Activated CD8-positive, alpha-beta memory T cell treated with anti-CD3 and anti-CD28 coated beads, Interleukin-2, amount 50 U/mL, for 48 hours (primary cell): Measurements from ENCODE around the gene NSMF.

Source experiments
- DNase-seq: peaks from one replicate; pipeline ENCODE4 v3.0.0-alpha.2; 2020

Gene NSMF

DNA sequence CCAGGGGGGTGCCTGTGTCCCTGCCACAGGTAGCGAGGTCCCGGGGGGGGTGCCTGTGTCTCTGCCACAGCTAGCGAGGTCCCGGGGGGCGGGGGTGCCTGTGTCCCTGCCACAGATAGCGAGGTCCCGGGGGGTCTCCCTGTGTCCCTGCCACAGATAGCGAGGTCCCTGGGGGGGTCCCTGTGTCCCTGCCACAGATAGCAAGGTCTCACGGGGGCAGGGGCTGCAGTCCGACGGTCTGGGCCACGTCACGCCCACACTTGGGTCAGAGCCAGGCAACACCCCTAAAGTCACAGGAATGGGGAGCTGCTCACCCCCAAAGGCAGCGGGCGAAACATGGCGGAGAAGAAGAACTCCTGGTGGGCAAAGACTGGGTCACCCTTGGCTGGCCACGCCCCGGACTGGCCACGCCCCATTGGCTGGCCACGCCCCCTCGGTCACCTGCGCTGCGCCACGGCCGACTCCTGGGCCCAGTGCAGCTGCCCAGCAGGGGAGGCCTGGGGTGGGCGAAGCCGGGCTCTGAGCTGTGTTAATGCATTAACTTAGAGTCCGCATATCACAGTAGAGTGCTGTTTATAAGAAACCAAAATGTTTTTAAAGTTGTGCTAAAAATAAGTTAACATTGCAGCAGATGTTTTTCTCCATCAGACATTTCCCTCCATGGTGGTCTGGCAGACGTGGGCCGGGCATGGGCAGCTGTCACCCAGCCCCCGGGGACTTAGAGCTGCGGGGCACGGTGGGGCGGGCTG is 29.0 kb downstream of the NSMF start:
- no peak for DNase-seq

DNA sequence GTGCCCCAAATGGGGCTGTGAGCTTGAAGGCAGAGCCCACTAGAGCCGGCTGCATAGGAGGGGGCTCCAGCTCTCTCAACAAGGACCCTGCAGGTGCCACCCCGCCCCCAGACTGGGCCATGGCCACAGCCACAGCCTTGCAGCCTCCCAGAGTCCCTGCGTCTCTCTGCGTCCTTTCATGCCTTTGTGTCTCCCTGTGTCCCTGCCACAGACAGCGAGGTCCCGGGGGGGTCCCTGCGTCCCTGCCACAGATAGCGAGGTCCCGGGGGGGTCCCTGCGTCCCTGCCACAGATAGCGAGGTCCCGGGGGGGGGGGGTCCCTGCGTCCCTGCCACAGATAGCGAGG is 29.6 kb downstream of the NSMF start:
- no peak for DNase-seq

DNA sequence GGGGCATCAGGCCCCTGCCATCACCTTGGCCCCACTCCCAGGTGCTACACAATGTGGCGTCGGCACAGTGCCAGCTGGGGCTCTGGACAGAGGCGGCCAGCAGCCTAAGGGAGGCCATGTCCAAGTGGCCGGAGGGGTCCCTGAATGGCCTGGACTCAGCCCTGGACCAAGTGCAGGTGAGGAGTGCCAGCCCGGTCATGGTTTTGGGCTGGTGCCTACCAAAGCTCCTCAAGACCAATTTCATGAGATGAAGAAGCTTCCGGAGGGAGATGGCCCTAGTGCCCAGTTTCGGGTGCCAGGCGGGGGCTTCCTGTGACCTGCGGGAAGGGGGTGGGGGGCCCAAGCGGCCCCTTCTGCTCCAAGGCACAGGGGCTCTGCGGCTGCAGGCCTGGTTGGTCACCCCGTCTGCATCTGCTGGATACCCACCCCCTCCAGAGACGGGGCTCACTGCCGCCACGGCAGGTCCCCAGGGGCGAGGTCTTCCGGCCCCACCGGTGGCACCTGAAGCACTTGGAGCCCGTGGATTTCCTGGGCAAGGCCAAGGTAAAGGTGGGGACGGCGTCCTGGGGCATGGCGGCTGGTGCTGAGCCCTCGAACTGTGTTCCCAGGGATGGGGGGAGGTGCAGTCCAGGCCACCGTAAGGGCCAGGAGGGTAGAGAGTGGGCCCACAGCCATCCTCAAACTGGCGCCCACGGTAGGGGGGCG is 30.1 kb downstream of the NSMF start:
- no peak for DNase-seq

DNA sequence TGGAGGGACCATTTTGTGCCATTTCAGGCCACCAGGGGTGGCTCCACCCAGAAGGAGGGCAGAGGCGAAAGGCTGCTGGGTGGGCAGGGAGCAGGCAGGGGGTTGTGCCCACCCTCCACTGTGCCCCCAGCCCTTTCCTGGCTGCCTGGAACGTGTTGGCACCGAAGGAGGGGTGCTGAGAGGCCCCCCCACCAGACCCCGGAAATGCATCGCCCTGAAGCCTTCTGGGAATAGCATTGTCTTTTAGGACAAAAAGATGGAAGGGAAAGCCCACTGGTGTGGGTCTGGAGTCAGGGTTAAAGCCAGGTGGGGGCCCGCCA is 30.9 kb downstream of the NSMF start:
- DNase-seq: no peak

DNA sequence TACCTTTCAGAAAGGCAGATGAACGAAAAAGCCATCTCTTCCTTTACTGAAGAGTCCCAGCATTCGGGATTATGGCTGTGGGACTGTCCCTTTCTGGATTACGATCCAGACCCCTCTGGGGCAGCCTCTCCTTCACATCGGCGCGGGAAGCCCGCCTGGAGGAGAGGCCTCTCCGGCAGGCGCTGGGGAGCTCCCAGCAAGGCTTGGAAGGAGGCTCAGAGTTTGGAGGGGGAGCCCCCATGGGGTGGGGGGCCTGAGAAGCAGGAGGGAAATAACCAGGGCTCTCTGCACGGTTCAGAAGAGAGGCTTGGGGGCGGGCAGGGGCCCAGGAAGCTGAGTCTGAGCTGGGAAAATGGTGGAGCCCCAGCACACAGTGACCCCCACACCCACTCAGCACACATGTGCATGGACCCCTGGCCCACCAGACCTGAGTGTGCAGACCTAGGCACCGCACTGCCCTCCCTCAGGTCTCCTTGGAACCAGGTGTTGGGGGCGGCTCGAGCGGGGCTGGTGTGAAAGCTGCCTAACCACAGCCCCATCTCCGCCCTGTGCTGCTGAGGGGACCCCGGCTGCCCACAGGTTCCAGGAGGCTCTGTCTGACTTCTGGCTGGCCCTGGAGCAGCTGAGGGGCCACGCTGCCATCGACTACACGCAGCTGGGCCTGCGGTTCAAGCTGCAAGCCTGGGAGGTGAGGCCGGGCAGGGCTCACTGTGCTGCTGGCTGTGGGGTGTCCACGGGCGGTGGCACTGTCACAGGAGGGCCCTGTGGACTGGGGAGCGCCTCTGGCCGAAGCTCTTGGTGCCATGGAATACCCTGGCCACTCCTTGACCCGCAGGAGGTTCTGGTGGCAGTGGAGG is 31.5 kb downstream of the NSMF start:
- DNase-seq: no peak

DNA sequence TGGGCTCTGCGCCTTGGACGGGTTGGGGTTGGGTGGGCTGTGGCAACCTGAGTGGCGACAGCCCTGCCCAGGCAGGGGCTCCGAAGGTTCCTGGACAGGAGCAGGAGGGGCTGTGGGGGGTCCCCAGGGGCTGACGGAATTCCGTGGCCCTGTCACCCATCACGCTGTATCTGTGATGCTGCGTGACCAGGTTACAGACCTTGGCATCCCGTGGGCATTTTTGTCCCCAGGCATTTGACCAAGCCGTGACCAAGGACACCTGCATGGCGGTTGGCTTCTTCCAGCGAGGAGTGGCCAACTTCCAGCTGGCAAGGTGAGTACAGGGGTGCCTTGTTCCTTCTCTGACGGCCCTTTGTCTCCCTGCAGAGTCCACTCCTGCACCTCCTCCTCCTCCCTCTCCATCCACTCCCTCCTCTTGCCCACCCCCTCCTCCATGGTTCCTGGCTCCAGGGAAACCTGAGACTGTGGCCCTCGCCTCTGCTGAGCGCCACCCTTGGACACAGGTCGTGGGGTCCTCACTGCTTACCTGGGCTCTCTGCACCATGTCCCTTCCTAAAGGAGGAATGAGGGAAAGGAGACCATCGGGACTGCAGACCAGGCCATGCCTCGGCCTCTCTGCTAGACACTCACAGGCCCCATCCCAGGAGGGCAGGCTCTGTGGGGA is 33.0 kb downstream of the NSMF start:
- no peak for DNase-seq

DNA sequence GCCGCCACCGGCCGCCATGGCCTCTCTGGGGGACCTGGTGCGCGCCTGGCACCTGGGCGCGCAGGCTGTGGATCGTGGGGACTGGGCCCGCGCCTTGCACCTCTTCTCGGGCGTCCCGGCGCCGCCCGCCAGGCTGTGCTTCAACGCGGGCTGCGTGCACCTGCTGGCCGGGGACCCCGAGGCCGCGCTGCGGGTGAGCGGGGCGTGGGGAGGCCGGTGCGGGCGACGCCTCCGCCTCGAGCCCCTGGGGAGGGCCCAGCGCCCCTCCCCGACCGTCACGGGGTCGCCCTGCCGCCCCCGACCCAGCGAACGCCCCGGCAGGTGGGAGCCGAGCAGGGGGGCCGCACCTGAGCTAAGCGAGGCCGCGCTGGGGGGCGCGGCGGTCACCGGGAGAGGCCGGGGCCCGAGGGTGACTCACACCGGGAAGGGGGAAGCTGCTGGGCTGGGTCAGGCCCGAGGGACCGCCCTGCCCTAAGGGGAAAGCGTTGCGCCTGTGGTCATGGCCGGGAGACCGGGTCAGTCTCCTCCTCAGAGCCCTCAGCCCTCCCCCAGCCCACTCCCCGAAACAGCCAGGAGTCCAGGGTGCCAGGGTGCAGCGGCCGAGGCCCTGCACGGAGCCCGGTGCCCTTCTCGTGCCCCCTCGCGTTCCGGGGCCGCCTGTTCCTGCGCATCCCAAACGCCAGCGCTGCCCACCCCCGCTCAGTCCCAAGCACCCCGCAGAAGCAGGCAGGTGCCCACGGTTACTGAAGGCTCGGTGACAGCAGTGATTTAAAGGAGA is 35.4 kb downstream of the NSMF start:
- no peak for DNase-seq

DNA sequence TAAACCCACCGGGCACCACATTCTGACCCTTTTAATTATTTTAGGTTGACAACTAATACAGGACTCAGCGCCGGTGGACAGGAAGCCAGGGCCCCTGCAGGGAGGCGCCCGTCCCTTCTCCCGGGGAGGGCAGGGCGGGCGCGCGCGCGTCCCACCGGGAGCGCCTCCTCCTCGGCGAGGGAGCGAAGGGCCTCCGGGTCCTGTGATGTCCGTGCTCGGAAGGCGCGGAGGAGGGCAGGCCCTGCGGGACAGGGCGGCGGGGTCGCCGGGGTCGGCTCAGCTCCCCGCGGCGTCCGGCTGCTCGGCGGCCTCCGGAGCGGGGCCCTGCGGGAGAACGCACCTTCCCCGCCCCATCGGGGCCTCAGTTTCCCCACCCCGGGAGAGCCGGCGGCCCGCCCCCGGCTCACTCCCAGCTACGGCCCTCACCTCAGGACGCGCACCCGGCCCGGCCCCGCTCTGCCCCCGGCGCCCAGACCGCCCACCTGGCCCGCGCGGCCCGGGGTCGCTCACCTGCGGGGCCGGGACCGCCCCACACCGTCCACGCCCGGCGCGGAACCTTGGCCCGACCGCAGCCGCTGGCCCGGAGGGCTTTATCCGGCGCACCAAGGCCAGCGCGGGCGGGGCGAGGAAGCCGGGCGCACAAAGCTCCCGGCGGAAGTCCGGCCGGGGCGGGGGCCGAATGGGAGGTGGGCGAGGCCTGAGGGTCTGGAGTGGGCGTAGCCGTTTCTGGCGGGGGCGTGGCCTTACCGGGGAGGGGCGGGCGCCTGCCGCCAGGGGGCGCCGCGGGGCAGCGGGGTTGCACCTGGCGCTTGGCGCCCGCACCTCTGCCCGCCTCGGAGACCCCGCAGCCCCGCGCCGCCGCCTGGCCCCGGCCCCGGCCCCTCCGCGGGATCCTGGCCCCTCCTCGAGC is 36.3 kb downstream of the NSMF start, which contains the start of the genes EXD3 and NOXA1:
TSS of gene EXD3 (minus strand) at position 559 of the 910 bp plus-strand sequence. CDS start 27,805 bp downstream, outside the sequence.
TSS of gene NOXA1 (plus strand) at position 790 of the 910 bp plus-strand sequence. CDS start 137 bp downstream, outside the sequence.
- peak; percentile 99 for DNase-seq

DNA sequence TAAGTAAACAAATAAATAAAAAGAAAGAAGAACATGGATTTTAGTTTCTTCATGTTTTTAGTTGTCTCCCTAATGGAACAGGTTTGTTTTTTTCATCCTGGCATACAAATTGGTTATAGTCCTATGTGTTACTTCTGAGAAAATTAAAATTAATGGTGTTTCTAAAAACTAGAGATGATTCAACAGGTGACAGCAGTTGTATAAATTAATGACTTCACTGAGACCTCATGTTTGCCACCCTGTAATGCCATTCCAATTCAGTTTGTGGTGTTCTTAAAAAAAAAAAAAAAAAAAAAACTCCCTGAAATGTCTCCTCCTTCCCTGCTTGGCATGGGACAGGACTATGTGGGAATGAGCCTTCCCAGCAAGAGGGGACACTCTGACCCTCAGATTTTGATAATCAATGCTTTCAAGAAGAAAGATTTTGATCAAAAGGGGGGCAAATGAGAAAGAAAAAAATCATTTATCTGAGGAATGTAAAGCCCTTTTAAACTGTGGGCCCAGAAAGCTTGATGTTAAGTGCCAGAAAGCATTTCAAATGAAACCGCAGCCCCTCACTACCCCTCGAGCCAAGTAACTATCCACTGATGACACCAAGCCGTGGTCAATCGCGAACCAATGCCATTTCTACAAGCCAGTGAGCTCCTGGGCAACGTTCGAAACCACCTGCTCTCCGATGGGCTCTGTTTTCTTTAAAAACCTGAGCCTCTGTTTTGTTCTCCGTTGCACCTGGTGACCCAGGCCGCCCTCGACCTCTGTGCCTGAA is 37.1 kb downstream of the NSMF start:
- no peak for DNase-seq

DNA sequence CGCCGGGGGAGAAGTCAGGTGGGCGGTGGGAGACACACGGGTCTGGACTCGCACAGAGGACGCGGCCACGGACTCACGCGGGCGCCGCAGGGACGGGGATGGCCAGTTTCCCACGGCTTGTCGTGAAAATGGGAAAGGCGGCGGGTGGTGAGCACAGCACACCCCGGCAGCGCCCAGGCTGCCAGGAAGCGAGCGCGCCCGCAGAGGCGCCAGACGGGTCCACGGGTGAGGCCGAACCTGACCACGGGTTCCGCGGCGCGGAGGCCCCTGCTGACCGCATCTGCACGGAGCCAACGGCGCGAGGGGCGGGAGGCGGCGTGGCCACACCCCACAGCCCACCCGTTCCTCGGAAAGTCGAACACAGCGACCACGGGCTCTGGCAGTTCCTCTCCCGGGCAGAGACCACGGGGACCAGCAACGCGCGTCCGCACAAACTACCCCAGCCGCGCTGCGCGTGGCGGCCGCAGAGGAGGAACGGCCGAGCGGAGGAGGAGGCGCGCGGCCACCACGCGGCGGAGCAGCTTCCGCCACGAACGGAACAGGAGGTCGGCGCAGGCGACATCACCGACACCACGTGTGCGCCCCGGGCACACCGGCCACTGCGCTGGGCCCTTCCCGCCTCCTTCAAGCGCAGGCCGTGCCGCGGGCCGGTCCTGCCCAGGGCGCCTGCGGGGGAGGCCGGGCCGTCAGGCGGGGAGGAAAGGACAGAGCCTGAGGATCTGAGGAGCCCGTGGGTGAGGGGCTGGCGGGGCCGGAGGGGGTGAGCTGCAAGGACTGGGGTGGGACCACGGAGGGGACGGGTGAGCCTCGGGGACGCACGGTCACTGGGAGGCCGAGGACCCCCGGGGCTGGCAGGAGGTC is 41.7 kb downstream of the NSMF start:
- DNase-seq: no peak

DNA sequence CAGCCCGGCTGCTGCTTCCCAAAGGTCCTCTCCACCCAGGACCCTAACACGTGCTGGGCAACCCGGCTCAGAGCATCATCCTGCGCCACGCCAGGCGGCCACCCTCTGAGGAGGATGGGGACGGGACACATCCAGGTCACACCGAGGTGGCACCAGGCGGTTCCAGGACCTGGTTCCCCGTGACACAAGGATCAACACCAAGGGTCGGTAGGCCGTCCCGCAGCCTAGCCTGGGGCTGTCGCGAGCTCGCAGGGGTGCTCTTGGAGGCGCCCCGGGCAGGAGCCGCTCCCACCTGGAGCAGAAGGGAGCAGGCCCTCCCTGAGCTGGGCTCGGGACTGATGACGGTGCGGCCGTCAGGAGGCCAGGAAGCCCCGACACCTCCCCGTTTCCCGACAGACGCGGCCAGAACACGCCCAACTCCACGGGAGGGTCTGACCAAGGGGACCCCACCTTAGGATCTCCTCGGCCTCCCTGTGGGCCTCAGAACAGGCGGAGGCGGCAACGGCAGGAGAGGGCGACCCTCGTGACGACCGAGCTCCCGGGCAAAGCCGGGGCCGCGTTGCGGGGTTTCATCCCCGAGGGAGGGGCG is 42.5 kb downstream of the NSMF start:
- DNase-seq: no peak

DNA sequence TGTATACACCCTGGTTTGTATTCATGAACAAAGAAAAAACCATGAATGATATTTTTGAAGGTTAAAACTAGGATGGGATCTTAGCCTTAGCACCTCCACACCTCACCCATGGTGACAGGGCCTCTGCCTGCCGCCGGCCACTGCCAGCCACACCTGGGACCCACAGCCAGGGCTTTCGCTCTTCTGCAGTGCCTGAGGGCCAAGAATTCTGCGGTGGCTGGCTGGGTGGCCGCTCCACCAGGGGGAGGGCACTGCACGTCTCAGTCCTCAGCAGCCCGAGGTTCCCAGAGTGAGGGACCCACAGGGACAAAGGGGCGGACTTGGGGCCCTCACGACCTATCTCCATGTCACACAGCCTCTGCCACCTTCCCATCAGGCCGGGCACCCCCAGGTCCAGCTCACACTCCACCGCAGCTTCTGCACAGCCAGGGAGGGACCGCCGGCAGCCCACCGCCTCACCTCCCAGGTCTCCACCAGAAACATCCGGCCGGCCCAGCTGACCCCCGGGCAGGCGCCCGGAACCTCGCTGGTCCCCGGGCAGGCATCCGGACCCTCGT is 43.0 kb downstream of the NSMF start:
- no peak for DNase-seq

DNA sequence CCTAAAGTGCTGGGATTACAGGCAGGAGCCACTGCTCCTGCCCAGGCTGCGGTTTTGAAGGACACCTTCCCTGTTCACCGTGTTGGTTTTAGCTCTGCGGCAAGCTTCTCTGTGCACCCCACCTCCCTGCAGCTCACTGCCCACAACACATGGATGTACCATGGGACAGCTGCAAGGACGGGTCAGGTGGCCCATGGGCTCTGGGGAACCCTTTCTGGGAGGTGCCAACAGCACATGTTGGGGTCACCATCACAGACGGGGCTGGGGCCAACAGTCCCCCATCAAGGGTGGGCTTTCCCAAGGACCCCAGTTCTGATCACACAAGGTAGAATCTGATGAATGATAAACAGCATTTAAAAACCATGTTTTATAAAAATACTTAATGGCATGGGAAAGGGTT is 43.7 kb downstream of the NSMF start:
- no peak for DNase-seq

DNA sequence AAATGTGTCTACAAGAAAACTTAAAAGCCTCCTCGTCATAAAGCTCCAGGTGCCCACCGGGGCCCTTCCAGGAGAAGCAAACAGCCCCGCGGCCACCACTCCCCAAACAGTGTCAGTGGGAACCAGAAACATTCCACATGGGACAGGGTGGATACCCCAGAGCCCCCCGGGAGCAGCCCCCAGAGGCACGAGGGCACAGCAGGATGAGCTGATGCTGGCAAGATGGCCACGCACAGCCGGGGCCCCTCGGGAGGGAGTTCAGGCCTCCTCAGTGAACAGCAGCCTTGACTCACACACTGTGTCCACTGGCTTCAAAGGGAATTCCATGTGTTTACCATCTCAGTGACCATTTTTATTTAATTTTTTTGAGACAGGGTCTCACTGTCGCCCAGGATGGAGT is 46.7 kb downstream of the NSMF start:
- no peak for DNase-seq

DNA sequence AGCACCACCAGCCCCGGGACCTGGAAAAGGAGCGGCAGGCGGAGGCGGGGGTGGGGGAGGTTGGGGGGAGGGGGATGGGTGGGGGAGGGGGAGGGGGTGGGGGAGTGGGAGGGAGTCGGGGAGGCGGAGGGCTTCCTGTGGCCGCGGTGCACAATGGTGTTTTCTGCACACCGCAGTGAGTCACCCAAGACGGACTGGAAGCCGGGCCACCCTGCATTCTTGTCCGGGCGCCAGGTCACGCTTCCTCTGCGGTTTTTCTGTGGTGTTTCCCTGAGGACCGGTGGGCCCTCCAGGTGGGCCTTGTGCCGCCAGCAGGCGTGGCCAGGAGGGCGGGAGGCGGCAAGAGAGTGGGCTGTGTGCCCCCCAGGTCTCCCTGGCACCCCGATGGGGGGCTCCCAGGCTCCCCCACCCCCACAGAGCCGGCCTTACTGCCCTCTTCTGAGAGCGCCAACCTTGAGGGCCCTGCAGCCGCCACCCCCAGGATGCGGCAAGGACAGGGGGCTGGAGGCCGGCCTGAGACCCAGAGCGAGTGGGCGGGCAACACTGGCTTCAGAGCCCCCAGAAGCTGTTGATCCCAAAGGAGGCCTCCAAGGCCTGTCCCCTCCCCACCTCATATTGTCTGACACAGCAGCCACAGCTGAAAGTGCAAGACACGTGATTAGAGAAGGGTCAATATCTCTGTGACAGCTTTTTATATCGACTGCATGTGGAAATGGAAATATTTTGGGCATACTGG is 47.3 kb downstream of the NSMF start:
- DNase-seq: peak; percentile 76

DNA sequence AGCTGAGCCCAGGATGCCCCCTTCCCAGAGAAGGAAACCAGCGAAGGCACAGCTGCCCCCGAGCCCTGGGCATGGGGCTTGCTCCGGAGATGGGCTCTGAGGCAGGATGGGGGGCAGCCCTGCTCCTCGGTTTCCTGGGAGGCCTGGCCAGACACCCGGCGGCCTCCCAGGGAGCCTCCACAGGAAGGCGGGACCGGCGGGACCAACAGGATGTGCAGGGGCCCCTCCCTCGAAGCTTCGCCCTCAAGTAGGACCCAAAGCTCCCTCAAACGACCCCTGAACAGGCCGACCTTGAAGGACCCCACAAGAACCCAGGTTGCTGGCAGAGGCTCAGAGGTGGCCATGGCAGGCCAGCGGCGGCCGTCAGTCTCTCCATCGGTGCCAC is 47.9 kb downstream of the NSMF start:
- DNase-seq: no peak

DNA sequence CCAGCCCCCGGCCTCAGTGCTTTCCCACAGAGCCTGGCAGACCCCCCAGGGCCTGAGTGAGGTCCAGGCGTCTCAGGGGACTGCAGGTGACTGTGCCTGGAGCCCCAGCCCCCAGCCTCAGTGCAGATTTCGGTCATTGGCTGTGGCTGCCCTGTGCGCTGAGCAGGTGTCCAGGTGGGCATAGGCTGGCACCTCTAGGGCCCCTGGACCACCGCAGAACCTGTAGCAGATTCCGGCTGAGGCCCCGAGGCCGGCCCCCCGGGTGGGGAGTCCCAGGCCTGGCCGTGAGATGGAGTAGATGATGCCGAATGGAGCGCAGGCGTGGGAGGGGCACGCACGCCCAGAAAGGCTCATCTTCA is 48.3 kb downstream of the NSMF start:
- no peak for DNase-seq
